K562 (cell line): Measurements from ENCODE around the gene EGFL7. TPM values are rescaled to one million over a fixed set of nuclear protein-coding genes. Genes with fewer than 3 reads are reported as not detected.

ENCODE experiments used
- ATAC-seq: fragments of 200-7000 bp; cut with Tn5 transposase; 3 replicates; pipeline ENCODE4 v1.9.1; 2020; ENCODE audit warnings: moderate library complexity
- BruUV-seq: library from RNA; stranded (reverse); fragments of 400-500 nt; replicated peaks from 2 replicates; lab custom pipeline; 2021; lab: Mats Ljungman, UMichigan
- CTCF ChIA-PET: fragments of 300-600 bp; formaldehyde crosslinking; extraction: SDS; loops from one replicate; lab custom pipeline; 2021; ENCODE audit warnings: low intra/inter-chr PET ratio; lab: Yijun Ruan, JAX
- POLR2A ChIA-PET: fragments of 300-600, 350-650 bp; sonication (Branson Sonifier 250); formaldehyde crosslinking; extraction: SDS; loops from one replicate; lab custom pipeline; 2021; ENCODE audit warnings: antibody characterized with exemption, inconsistent platforms; lab: Yijun Ruan, JAX
- DNase-seq, 4 experiments: peaks; one replicate each; pipeline versions ENCODE4 v3.0.0 to v3.0.0-alpha.2; 2011 to 2018; ENCODE audit warnings: low spot score in 3 of 4, mixed read lengths in 3 of 4; ENCODE audit errors: extremely low read depth in 1 of 4
- FAIRE-seq: peaks from 2 replicates; lab custom pipeline; 2011; peaks lifted over from hg19 to GRCh38; lab: Jason Lieb, UNC
- H2AFZ ChIP-seq: 2 replicates; pipeline ENCODE4 v1.6.0; 2011; ENCODE audit warnings: low read depth, low read length, control low read depth, inconsistent platforms
- H3K27ac ChIP-seq: fragments of 200-600 bp; 3 replicates; pipeline ENCODE4 v1.8.0; 2011; ENCODE audit warnings: low read depth, mild to moderate bottlenecking, control low read depth, inconsistent platforms, low read length, moderate library complexity, mixed read lengths; ENCODE audit errors: extremely low read depth
- H3K27me3 ChIP-seq, 2 experiments: fragments of 300-600 bp in 1 of 2; 2 replicates in 1 of 2; 3 replicates in 1 of 2; pipeline versions ENCODE4 v1.6.0 to v1.8.0; 2011; ENCODE audit warnings: inconsistent platforms in 2 of 2, low read length in 2 of 2, mild to moderate bottlenecking in 1 of 2, mixed read lengths in 1 of 2, moderate library complexity in 1 of 2; ENCODE audit not compliant: control insufficient read depth in 2 of 2, insufficient read depth in 2 of 2
- H3K36me3 ChIP-seq: fragments of 300-600 bp; 3 replicates; pipeline ENCODE4 v1.8.0; 2011; ENCODE audit warnings: mild to moderate bottlenecking, low read length, inconsistent platforms; ENCODE audit not compliant: control insufficient read depth, insufficient read depth
- H3K4me1 ChIP-seq, 2 experiments: fragments of 200-600 bp in 1 of 2; replicated peaks in 1 of 2; 2 replicates in 1 of 2; 3 replicates in 1 of 2; pipeline versions ENCODE4 v1.5.1 to v1.8.0; 2011; ENCODE audit warnings: inconsistent platforms in 2 of 2, low read length in 2 of 2, mild to moderate bottlenecking in 1 of 2, mixed read lengths in 1 of 2, moderate library complexity in 1 of 2; ENCODE audit not compliant: control insufficient read depth in 2 of 2, insufficient read depth in 2 of 2
- H3K4me2 ChIP-seq: 2 replicates; pipeline ENCODE4 v1.6.1; 2011; ENCODE audit warnings: low read length, control low read depth, inconsistent platforms, mixed read lengths; ENCODE audit not compliant: insufficient read depth
- H3K4me3 ChIP-seq: fragments of 200-600 bp; sonication (generic), shearing (Covaris generic); 2 replicates; pipeline ENCODE4 v1.5.1; 2016; ENCODE audit warnings: control low read depth, inconsistent platforms
- H3K79me2 ChIP-seq: fragments of 200-600 bp; 3 replicates; pipeline ENCODE4 v1.8.0; 2011; ENCODE audit warnings: low read length, inconsistent platforms; ENCODE audit not compliant: control insufficient read depth, insufficient read depth
- H3K9ac ChIP-seq, 2 experiments: 2 replicates each; pipeline versions ENCODE4 v1.6.0 to v1.6.1; 2011; ENCODE audit warnings: low read depth in 2 of 2, low read length in 2 of 2, control low read depth in 1 of 2, inconsistent platforms in 1 of 2, mild to moderate bottlenecking in 1 of 2, mixed read lengths in 1 of 2; ENCODE audit not compliant: insufficient read depth in 1 of 2
- H3K9me1 ChIP-seq: one replicate; pipeline ENCODE4 v1.6.0; 2011; ENCODE audit warnings: inconsistent platforms, mild to moderate bottlenecking, low read length, moderate library complexity; ENCODE audit not compliant: control insufficient read depth, insufficient read depth
- H3K9me3 ChIP-seq: replicated peaks from 2 replicates; pipeline ENCODE4 v1.5.1; 2011; ENCODE audit warnings: low read depth, low read length, inconsistent platforms; ENCODE audit not compliant: control insufficient read depth, insufficient read depth
- H4K20me1 ChIP-seq: replicated peaks from 2 replicates; pipeline ENCODE4 v1.6.1; 2011; ENCODE audit warnings: low read length, inconsistent platforms, mixed read lengths; ENCODE audit not compliant: control insufficient read depth, insufficient read depth
- C11orf30 ChIP-seq: fragments of 450-650 bp; IDR thresholded peaks from 2 replicates; pipeline ENCODE4 v1.6.1; 2016; ENCODE audit warnings: low read depth, mild to moderate bottlenecking
- FOXK2 ChIP-seq, 2 experiments: fragments of 450-650 bp; IDR thresholded peaks in 1 of 2; conservative IDR thresholded peaks in 1 of 2; 2 replicates each; pipeline ENCODE4 v1.6.1; 2016; ENCODE audit warnings: low read depth in 2 of 2, mild to moderate bottlenecking in 1 of 2
- MLLT1 ChIP-seq, 2 experiments: fragments of 450-650 bp; IDR thresholded peaks; 2 replicates each; pipeline ENCODE4 v1.6.1; 2016
- NFE2L1 ChIP-seq: fragments of 450-650 bp; IDR thresholded peaks from 2 replicates; pipeline ENCODE4 v1.6.1; 2016; ENCODE audit warnings: missing genetic modification characterization, low read depth, mild to moderate bottlenecking, missing compliant biosample characterization, moderate library complexity, borderline replicate concordance
- NFRKB ChIP-seq: fragments of 450-650 bp; IDR thresholded peaks from 2 replicates; pipeline ENCODE4 v1.6.1; 2016; ENCODE audit warnings: low read depth
- NR0B1 ChIP-seq: fragments of 450-650 bp; IDR thresholded peaks from one replicate; pipeline ENCODE4 v1.6.1; 2018; ENCODE audit warnings: mild to moderate bottlenecking, moderate library complexity; ENCODE audit not compliant: partially characterized antibody
- OTX1 ChIP-seq: fragments of 450-650 bp; formaldehyde crosslinking; IDR thresholded peaks from 2 replicates; pipeline ENCODE4 v1.4.0; 2022; ENCODE audit warnings: mild to moderate bottlenecking
- PTBP1 ChIP-seq: fragments of 200-400 bp; formaldehyde crosslinking; IDR thresholded peaks from 2 replicates; pipeline ENCODE4 v1.6.1; 2017; ENCODE audit warnings: low read depth, low read length
- SMAD3 ChIP-seq: fragments of 450-650 bp; formaldehyde crosslinking; conservative IDR thresholded peaks from 2 replicates; pipeline ENCODE4 v1.4.0; 2020; ENCODE audit warnings: mild to moderate bottlenecking
- SMC3 ChIP-seq: conservative IDR thresholded peaks from 2 replicates; pipeline ENCODE4 v1.6.1; 2011; ENCODE audit warnings: low read depth, low read length, improper control_type of control experiment; ENCODE audit not compliant: insufficient read depth
- SP2 ChIP-seq: IDR thresholded peaks from 2 replicates; pipeline ENCODE4 v1.6.1; 2011; ENCODE audit warnings: mild to moderate bottlenecking, low read depth, low read length, moderate library complexity; ENCODE audit not compliant: poor library complexity, severe bottlenecking; ENCODE audit errors: extremely low read depth
- TAF9B ChIP-seq: fragments of 450-650 bp; IDR thresholded peaks from 2 replicates; pipeline ENCODE4 v1.6.1; 2018; ENCODE audit warnings: mild to moderate bottlenecking; ENCODE audit not compliant: partially characterized antibody
- TRIM25 ChIP-seq: fragments of 450-650 bp; IDR thresholded peaks from 2 replicates; pipeline ENCODE4 v1.7.0; 2016; ENCODE audit warnings: borderline replicate concordance
- ZC3H8 ChIP-seq: fragments of 450-650 bp; IDR thresholded peaks from 2 replicates; pipeline ENCODE4 v1.6.1; 2017
- ZNF184 ChIP-seq: sonication (generic); formaldehyde crosslinking; IDR thresholded peaks from 2 replicates; pipeline ENCODE4 v1.5.0; 2020; ENCODE audit warnings: missing genetic modification reagents
- ZNF584 ChIP-seq: fragments of 200-800 bp; sonication (Bioruptor generic); IDR thresholded peaks from 2 replicates; pipeline ENCODE4 v1.6.1; 2016; ENCODE audit warnings: low read depth, mild to moderate bottlenecking, missing genetic modification characterization, missing compliant biosample characterization
- WGBS: fragments of 100-300 bp; shearing (Covaris generic); methylation state at CpG from one replicate; pipeline ENCODE4 v1.1.6; 2016; ENCODE audit warnings: low coverage, mixed read lengths; ENCODE audit not compliant: insufficient coverage; ENCODE audit errors: missing lambda C conversion rate; 5-methylcytosine and 5-hydroxymethylcytosine counted together
- in situ Hi-C: fragments of 300-500 bp; cut with MboI; formaldehyde crosslinking; loops from 4 replicates; pipeline ENCODE4 v1.15.0; 2018; ENCODE audit warnings: inconsistent platforms, mixed read lengths
- intact Hi-C: fragments of 100-400 bp; cut with micrococcal nuclease; formaldehyde crosslinking; loops from 2 replicates; pipeline ENCODE4 v1.14.2; 2022
- polyA plus RNA-seq, 8 experiments: library from polyadenylated mRNA; depleted of rRNA in 4 of 8; stranded (reverse) in 5 of 8; unstranded in 3 of 8; fragments of >200 nt; fragmentation: Nextera tagmentation in 2 of 8; fragmentation: Illumina TruSeq in 1 of 8; extraction: Ambion mirVana in 2 of 8; extraction: Trizol in 1 of 8; gene quantifications; 2 replicates each; pipeline versions ENCODE4 v1.2.1 to v1.2.3, GENCODE V29; 2011 to 2014; ENCODE audit warnings: inconsistent platforms in 1 of 8, missing spikeins in 1 of 8
- total RNA-seq, 7 experiments: library from RNA; depleted of rRNA in 6 of 7; stranded (reverse); fragments of >200 nt in 6 of 7; fragmentation: Illumina TruSeq in 2 of 7; extraction: Trizol in 2 of 7; gene quantifications; 2 replicates each; pipeline versions ENCODE4 v1.2.1 to v1.2.3, GENCODE V29; 2011 to 2021; ENCODE audit warnings: low replicate concordance in 1 of 7

The EGFL7 gene
- total and polyA plus RNA-seq, 9 of the 15 experiments (the other 6 are each of a cell fraction or from before 2014, with no cell fraction given): 1.5 to 286 (median 55.5) TPM

GRCh38 chr9:136707011-136707410 is 44.3 kb downstream of the EGFL7 start:
- in situ Hi-C loops: no loop called here
- Histone ChIP-seq H3K9me3 (no peaks in the 10 kb centered on the region), H3K36me3 (no peaks in the 10 kb centered on the region), H3K4me3 (no peak overlapping the region), H4K20me1 (no peaks in the 10 kb centered on the region), H3K79me2 (no peaks in the 10 kb centered on the region), H3K9me1 (no peaks in the 10 kb centered on the region), H3K27ac (no peak overlapping the region), H3K4me1 (peaks cover 11 to 33% of the 10 kb centered on the region in 2 experiments; a peak in 4 of 5 replicates), H2AFZ (no peak overlapping the region), H3K4me2 (no peak overlapping the region), H3K27me3 (no peaks in the 10 kb centered on the region), H3K9ac (peak overlapping the region in 1 of 2 experiments; percentile 32; a peak in 1 of 4 replicates)
- no TSS peak for BruUV-seq
- intact Hi-C loops: no loop called here
- ATAC-seq (no peak), FAIRE-seq (no peak), DNase-seq (no peak)
- WGBS: 75% methylated on average over 7 of the region's 7 CpGs
- ChIA-PET POLR2A (interaction anchor here (1.2 to 4.0 kb wide), 3 partner anchors 13 to 21 kb away, joined by 4 to 31 read pairs (median 5); no protein-coding TSS in a partner anchor), CTCF (no interaction called here)
- TF ChIP-seq OTX1 (CRISPR knock-in tag) (no peak), SMC3 (no peak), FOXK2 (conservative IDR thresholded peaks at IDR 0.05 in 1 of 2, IDR thresholded peaks at IDR 0.05 in 1 of 2; ENCODE audit: low read depth in 2 of 2) (no peak), NR0B1 (no peak), TRIM25 (no peak), NFE2L1 (no peak), SMAD3 (CRISPR knock-in tag) (no peak), TAF9B (no peak), PTBP1 (no peak), ZNF184 (CRISPR knock-in tag) (no peak), ZNF584 (CRISPR knock-in tag) (no peak), ZC3H8 (no peak), NFRKB (no peak), SP2 (no peak), MLLT1 (IDR thresholded peaks at IDR 0.05) (no peak), C11orf30 (no peak)
